ENCODE results near the gene ZNF436.
A peak's percentile ranks its signal among the peaks of the same experiment; 100 is the strongest.
"Not testable (repeated sequence)": the region's sequence is repeated elsewhere in the genome, so short reads cannot be mapped to it uniquely, and the experiment has no call there.

ZNF436 gene

GRCh38 chr1:23366146-23366545 is 3.5 kb downstream of the ZNF436 start:
- DNase-seq = no peak

GRCh38 chr1:23362218-23362713 is 7.4 kb downstream of the ZNF436 start:
- no peak for DNase-seq

- no peak for DNase-seq
Observed at GRCh38 chr1:23358310-23358875, 11.2 kb downstream of the ZNF436 start.

- DNase-seq = no peak
Observed at GRCh38 chr1:23357138-23357908, 12.3 kb downstream of the ZNF436 start.

- DNase-seq = no peak
Observed at GRCh38 chr1:23356471-23357137, 13.0 kb downstream of the ZNF436 start.

- DNase-seq = no peak
Observed at GRCh38 chr1:23354245-23354644, 15.4 kb downstream of the ZNF436 start.

GRCh38 chr1:23352096-23352695 is 17.4 kb downstream of the ZNF436 start:
- DNase-seq = no peak

- no peak for DNase-seq
Observed at GRCh38 chr1:23345920-23346319, 23.7 kb downstream of the ZNF436 start.

- DNase-seq = no peak
Observed at GRCh38 chr1:23344987-23345472, 24.6 kb downstream of the ZNF436 start.

GRCh38 chr1:23344111-23344986 is 25.3 kb downstream of the ZNF436 start, which contains the start of gene HNRNPR:
TSS of gene HNRNPR (minus strand) at chr1:23344284. CDS start at chr1:23341008, 3,276 bp downstream.
- DNase-seq = peak; percentile 90 to 98 (median 97)

- peak in 3 of 4 experiments; percentile 11 to 18 (median 13) for DNase-seq
Observed at GRCh38 chr1:23343221-23344110, 26.2 kb downstream of the ZNF436 start.

- DNase-seq = no peak
Observed at GRCh38 chr1:23341931-23342692, 27.5 kb downstream of the ZNF436 start.

GRCh38 chr1:23339632-23340031 is 30.0 kb downstream of the ZNF436 start:
- DNase-seq = no peak

GRCh38 chr1:23337869-23338268 is 31.8 kb downstream of the ZNF436 start:
- no peak for DNase-seq

GRCh38 chr1:23331713-23332112 is 37.9 kb downstream of the ZNF436 start:
- DNase-seq = no peak

- no peak for DNase-seq
Observed at GRCh38 chr1:23330846-23331245, 38.8 kb downstream of the ZNF436 start.

- DNase-seq = no peak
Observed at GRCh38 chr1:23325393-23325792, 44.2 kb downstream of the ZNF436 start.

GRCh38 chr1:23322770-23323169 is 46.9 kb downstream of the ZNF436 start:
- DNase-seq = no peak

- DNase-seq = not testable (repeated sequence)
Observed at GRCh38 chr1:23310280-23310679, 59.4 kb downstream of the ZNF436 start.
